Measurements from ENCODE around the gene CCDC85A.

CCDC85A gene

GRCh38 chr2:56195563-56195962 lies 11.8 kb downstream of the CCDC85A start:
- DNase-seq, result no peak

GRCh38 chr2:56197816-56198215 lies 14.0 kb downstream of the CCDC85A start:
- DNase-seq, result no peak

- no peak for DNase-seq
Observed at GRCh38 chr2:56198936-56199335, 15.1 kb downstream of the CCDC85A start.

GRCh38 chr2:56199492-56199891 lies 15.7 kb downstream of the CCDC85A start:
- peak; percentile 64 for DNase-seq

DNA sequence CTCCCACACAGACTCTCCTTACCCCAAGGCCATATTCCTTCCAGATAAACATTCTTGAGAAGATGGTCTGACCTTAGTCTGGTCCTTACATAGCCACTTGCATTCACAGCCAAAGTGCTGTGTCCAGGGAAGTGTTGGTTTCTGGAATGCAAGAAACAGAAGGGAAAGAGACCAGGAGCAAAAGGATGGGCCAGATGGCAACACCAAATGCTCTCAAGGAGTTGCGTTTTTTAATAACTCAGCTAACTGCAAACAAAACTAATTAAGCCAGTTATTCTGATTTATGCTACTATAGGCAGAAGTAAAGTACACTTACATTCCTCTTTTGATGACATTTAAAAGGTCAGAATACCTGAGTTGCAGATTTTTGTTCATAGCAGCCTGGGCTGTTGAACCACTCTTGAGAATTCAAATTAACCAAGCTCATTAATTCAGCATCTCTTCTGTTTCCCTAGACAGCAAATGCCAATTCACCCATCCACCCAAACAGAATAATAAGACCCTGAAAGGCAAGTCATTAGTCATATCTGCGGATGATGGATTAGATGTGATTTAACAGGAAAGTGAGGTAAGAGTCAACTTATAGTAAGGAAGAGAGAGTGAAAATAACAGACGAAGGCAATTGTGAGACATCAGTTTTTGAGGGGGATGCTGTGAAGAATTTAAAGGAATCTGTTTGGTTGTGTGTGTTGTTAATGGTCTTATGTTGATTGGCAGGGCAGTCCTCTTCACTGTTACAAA lies 18.8 kb downstream of the CCDC85A start:
- DNase-seq, result no peak

- no peak for DNase-seq
Observed at GRCh38 chr2:56204556-56204955, 20.8 kb downstream of the CCDC85A start.

DNA sequence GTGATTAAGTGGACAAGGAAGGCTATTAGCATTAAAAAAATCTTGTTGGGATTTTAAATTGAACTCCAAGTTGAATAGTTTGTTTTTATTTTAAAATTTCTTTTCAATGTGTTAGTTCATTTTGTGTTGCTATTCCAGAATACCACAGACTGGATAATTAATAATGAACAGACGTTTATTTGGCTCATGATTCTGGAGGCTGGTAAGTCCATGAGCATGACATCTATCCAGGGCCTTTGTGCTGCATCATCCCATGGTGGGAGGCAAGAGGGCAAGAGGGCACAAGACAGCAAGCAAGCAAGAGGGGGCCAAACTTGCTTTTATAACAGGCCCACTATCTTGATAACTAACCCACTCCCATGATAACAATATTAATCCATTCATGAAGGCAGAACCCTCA lies 22.5 kb downstream of the CCDC85A start:
- no peak for DNase-seq

- DNase-seq, result peak; percentile 4
Observed at GRCh38 chr2:56207760-56208159, 24.0 kb downstream of the CCDC85A start.

DNA sequence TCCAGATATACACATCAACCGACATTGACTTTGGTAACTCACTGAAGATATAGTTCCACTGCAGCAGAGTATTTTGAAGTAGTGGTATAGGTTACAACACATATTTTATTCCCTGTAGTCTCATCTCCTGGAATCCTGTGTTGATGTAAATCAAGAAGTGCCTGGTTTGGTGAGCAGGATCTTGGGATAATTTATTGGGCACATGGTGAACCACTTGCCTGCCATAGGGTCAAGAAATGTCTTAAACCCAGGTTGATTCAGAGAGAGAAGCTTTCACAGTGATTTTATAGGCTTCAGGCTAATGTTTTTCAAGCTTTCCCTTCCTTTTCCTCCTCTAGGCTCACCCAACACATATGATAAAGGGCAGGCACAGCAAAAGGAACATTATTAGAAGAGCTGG lies 24.6 kb downstream of the CCDC85A start:
- no peak for DNase-seq

GRCh38 chr2:56209701-56210100 lies 25.9 kb downstream of the CCDC85A start:
- DNase-seq, result peak; percentile 4

DNA sequence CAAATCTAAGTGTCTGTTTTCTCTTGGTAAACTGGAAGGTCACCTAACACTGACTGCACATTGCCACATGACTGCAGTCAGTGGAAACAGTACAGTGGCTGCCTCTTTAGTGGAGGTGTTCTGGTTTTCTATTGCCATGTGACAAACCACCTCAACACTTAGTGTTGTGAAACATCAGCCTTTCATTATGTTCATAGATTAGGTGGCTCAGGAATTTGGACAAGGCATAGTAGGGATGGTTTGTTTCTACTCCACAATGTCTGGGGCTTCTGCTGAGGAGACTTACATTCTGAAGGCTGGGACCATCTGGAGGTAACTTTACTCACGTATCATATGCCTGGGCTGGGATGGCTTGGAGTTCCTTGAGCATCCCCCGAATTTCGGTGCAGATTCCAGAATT lies 26.5 kb downstream of the CCDC85A start:
- no peak for DNase-seq

GRCh38 chr2:56211048-56211447 lies 27.3 kb downstream of the CCDC85A start:
- DNase-seq, result no peak

- DNase-seq, result no peak
Observed at GRCh38 chr2:56215911-56216310, 32.1 kb downstream of the CCDC85A start.

DNA sequence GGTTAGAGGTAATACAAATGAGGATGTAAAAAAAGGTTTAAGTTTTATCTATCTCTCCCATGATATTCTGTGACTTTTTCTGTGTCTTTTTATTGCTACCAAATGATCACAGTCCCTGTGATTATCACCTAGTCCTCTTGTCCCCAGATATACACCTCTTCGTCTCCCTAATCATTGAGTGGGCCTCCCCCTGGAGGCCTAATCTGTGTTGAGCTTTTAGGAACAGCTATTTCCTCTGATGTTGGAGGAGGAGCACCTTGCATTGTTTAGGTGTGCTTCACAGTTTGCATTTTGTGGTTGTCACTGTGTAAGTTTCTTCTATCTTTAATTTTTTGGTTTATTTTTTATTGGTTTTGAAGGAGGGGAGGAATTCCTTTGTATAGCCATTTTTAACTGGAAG lies 33.3 kb downstream of the CCDC85A start:
- no peak for DNase-seq

DNA sequence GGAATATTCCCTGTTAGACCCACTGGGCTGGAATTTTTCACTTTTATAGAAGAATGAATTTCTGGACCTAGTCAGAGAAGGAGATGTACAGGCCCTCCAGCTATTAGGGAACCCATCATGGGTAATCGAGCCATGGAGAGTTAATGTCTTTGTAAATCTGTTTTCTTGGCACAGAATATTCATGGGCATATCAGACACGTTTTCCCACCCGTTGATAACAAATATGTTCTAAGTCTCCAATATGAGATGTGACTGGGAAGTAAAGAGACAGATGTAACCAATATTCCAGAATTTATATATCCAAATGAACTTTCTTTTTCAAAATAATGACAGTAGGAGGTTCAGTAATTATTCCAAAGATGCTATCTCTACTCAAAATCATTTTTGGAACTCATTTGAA lies 38.7 kb downstream of the CCDC85A start:
- DNase-seq, result no peak

DNA sequence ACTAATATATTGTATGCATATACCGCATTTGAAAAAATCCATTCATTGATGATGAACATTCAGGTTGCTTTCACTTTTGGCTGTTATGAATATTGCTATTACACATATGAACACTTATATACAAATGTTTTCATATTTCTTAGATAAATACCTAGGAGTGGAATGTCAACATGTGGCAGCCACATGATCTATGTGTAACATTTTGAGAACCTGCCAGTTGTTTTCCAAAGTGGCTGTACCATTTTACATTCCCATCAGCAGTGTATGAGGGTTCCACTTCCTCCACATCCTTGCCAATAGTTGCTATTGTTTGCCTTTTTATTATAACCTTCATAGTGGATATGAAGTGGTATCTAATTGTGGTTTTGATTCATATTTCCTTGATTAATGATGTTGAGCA lies 40.5 kb downstream of the CCDC85A start:
- DNase-seq, result no peak

GRCh38 chr2:56227811-56228210 lies 44.0 kb downstream of the CCDC85A start:
- no peak for DNase-seq

DNA sequence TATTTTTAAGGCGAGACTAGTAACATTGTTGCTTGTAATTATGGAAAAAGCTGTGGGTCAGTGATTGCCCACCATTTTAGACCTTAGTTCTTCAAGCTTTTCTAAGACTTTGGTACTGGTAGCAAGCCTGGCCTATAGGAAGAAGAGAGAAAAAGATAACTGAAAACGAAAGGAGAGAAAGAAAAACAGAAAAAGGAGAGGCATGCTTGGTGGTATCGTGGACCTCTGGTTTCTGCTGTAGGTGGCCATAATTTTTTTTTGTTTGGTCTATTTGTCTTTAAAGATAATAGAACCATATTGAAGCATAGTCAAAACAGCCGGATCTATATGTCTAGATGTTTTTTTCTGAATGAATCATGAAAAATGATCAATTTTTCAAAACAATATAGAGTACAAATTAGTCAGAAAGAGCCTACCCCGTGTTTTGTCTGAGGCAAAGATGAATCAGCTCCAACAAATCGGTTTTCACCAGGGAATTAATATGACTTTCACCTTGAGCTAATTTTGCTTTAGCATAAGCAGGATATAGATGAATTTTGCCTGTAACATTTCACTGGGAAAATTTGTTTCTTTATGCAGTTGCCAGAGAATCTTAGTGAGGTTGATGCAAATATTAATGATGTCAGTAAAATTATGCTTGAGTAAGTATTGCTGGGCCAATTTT lies 45.7 kb downstream of the CCDC85A start:
- DNase-seq, result no peak

GRCh38 chr2:56230156-56230555 lies 46.4 kb downstream of the CCDC85A start:
- no peak for DNase-seq

DNA sequence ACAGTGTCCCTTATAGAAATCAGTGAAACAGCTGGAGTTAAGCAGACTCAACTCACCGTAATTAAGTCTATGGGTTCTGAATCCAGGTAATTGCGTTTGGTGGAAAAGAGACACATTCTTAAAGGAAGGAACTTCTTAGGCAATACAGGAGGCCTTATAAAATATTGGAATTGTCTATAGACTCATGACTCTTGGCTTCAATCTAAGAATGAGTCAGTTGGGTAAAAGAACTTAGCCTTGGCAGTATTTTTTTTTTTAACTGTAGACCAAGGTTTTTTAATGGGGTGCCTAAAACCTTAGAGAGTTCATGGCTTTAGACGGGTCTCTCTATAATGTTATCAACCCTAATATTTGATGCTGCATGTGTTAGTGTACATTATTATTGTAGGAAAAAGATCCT lies 47.6 kb downstream of the CCDC85A start:
- no peak for DNase-seq

DNA sequence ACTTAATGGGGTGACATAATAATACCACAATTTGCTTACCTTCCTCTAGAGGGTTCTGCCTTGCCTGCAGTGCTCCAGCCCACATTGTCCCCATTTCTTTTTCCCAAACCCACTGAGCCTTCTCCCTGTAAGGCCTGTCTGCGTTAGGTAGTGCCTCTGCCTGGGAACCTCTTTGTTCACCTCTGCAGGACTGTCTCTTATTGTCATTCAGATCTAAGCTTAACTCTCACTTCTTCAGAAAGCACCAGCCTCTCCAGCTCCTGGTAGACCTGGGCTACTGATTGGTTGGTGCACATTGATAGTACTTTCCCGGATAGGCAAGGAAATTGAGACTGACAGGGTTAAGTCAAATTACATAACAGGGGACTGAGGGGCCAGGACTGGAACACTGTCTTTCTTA lies 49.1 kb downstream of the CCDC85A start:
- no peak for DNase-seq

GRCh38 chr2:56234241-56234640 lies 50.5 kb downstream of the CCDC85A start:
- DNase-seq, result no peak

DNA sequence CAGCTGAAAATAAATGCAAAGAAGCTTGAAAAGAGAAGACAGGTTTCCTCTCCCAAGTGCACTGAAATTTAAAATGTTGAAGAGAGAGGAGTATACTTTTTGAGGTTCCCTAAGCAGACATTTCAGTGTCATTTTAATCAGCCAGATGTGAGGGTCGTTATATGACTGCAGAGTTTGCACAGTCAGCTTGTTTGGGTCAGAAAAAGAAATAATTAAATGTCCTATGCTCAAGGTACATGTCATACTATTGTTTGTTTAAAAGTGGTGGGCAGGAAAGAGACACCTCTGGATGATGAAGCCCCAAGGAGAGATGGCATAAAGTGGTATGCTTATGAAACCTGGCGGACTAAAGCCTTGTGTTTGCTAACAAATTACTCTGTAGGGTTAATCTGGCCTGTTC lies 55.2 kb downstream of the CCDC85A start:
- DNase-seq, result no peak

DNA sequence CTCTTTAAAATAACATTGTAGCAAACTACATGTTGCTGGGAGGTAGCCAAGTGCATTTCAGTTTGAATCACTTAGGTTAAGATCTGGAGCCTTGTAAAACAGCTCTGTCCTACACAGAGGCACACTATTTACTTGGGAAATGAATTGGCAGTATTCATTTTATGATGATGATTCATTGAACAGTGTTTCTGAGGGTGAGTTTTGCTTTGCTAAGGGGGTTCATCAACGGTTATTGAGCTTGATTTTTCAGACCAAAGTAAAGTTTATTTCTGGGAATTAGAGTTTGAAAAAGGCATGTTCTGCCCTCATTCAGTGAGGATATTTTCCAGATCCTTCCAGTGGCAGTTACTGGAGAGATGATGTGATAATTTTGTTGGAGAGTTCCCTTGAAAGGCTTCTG lies 55.6 kb downstream of the CCDC85A start:
- DNase-seq, result peak; percentile 9

- DNase-seq, result no peak
Observed at GRCh38 chr2:56240210-56240609, 56.4 kb downstream of the CCDC85A start.

Measured in fibroblast of skin of scalp (primary cell).